GM18499 (cell line): ENCODE results near the gene ALK.

Source experiments
- ATAC-seq: cut with Tn5 transposase; IDR thresholded peaks from one replicate; pipeline ENCODE4 v1.9.1; 2021; ENCODE audit warnings: moderate number of reproducible peaks; ENCODE audit not compliant: insufficient read depth, unreplicated experiment

ALK gene

DNA sequence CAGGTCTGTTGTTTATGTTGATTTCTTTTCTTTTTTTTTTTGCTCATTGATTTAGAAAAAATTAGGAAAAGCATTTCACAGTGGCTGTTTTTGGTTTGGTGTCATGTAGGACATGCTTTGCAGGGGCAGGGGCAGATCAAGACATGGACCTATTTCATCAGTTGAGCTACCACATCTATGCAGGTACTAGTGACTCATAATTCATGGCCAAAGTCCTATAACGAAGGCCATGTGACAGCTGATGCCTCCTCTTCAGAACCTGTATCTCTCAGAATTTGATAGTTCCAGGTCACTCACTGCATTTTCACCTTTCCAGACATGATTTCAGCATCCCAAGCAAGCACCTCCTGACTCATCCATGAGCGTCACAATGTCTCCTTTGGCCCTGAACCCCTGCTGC, 195.8 kb downstream of the ALK start:
- ATAC-seq, result no peak

- no peak for ATAC-seq
These were observed 197.1 kb downstream of the ALK start for GRCh38 chr2:29724282-29724681.

DNA sequence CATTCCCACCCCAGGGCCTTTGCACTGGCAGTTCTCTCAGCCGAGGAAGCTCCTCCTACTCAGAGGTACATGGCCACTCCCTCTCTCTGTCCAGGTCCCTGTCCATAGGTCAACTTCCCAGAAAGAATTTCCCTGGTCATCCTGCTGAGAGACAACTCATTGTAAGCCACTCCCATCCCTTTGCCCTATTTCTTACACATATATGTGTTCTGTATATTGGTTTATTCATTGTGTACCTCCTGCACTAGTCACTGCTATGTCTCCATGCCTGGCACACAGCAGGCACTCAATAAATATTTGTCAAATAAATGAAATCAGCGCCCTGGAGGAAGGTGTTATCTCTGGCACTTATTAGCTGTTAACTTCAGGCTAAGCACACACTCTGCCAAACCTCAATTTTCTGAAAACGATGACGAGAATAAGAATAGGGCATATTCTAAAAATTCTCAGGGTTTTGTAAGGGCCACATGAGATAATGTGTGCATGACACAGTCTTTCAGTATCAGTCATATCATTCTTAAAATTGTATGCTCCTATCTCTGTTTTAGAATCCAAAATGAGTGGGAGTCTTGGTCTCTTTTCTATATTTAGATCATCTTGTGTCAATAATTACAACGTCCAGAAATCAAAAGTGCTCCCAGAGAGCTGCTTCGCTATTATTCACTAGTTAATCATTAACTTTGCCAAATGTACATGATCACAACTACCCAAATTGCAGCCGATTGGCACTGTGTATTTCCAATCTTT, 198.0 kb downstream of the ALK start:
- ATAC-seq, result peak; percentile 70

GRCh38 chr2:29719639-29720038, 201.7 kb downstream of the ALK start:
- ATAC-seq, result no peak

DNA sequence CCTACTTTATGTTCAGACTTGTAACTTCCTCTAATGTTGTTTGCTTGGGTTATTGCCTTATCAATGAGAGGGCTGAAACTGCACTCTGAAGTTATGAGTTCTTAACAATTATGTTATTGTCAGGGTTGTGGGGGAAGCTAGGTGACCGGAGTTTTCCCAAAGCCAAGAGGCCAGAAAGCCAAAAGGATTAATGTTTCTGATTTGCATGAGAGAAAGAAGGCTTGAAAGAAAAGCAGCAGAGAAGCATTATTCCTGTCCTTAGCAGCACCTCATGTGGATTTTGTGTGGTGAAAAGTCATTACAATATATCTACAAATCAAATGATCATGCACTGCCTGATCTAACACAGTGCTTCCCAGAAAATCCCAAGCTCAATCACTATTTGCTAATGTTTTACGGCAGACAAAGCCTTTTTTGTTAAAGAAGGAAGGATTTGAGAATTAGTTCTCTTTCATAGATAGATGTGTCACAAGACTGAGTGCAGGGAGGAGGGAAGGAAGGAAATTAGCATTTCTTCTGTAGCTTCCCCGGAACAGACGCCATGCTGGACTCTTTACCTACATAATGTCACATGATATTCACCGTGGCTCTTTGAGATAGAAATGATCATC, 203.2 kb downstream of the ALK start:
- no peak for ATAC-seq

DNA sequence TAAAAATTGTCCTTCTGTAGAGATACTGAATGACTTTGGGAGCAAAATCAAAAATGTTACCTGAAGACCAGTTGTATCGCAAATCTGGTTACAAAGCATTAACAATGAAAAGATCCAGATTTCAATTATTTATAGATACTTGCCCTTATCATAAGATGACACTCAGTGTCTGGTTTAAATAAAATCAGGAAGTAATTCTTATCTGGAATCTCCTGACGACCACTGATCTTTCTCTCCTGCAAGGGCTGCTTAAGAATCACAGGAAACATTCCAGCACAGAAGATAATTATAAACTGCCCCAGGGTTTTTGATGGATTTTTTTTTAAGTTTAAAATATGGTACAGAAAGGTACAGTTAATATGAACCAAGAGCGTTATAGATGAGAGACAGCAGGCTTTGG, 205.7 kb downstream of the ALK start:
- ATAC-seq, result no peak

DNA sequence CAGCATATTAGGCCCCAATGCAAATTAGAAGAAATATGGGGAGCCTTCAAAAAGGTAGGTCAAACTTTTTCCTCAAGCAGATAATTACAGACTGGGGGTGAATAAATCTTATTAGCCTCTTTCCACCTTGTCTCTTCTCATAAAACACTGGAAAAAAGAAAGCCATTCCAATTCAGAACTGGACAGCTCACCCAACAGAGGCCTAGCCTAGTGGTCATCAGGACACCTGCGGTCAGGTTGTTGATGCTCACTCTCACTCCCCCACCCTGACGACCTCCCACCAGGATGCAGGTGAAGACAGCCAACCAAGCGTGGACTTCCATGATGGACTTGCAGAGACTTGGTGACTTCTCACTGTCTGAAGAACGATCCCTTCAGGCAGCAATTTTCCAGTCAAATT, 207.1 kb downstream of the ALK start:
- no peak for ATAC-seq

DNA sequence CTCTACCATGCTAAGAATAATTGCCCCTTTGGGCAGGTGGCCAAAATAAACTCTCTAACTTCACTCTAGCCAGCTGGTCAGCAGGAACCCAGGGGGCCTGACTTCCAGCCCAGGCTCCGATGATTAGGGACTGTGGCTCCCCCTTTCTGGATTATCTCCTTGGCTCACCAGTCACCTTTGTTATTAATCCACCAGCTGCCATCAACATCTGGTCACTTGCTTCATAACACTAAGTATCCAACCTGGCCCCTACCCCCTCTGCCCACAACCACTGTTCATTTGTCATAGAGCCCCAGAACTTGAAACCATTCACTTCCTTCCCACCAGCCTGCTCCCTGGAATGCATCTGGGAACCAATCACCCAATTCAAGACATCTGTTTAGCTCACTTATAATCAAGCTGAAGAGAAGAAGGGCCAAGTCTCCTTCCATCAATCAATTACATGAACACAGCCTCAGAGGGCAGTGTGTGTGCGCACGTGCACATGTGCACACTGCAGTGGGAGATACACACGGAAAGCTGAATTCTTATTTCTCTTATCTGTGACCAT, 215.1 kb downstream of the ALK start:
- ATAC-seq, result no peak

GRCh38 chr2:29705616-29706015, 215.8 kb downstream of the ALK start:
- ATAC-seq, result no peak

DNA sequence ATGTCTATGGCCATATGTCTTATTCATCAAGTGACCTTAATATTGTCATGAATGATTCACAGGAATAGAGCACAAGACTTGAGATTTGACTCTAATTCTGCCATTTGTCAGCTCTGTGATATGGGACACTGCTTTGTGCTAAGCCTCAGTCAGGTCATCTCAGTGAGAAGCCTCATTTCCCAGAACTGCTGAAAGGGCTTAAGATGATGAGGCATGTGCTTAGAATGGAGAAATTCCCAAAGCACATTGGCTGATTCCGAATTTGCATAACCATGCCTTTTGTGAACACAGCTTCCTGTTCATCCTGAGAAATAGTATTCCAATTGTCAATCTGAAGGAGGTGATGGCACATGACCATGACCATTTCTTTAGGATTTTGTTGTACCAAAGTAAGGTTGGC, 218.1 kb downstream of the ALK start:
- no peak for ATAC-seq

GRCh38 chr2:29702276-29702675, 219.1 kb downstream of the ALK start:
- ATAC-seq, result no peak

- ATAC-seq, result no peak
These were observed 220.8 kb downstream of the ALK start for GRCh38 chr2:29700560-29700959.

- no peak for ATAC-seq
These were observed 222.3 kb downstream of the ALK start for GRCh38 chr2:29699045-29699444.

DNA sequence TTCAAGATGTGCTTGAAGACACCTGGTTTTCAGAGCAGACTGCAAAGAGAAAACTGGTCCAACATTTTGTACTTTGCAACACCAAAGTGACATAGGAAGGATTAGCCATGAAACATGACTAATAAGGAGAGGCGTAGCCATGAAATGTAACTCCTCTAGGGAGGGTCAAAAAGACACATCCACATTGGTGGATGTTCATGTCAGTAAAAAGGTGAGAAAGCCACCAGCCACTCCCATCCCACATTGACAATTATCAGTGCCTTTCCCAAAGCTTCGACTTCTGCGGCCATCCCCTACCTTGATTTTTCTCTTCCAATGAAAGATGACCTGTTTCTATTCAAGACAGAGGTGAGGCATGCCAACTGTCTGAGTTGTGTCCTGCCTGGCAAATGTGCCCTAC, 223.2 kb downstream of the ALK start:
- no peak for ATAC-seq

DNA sequence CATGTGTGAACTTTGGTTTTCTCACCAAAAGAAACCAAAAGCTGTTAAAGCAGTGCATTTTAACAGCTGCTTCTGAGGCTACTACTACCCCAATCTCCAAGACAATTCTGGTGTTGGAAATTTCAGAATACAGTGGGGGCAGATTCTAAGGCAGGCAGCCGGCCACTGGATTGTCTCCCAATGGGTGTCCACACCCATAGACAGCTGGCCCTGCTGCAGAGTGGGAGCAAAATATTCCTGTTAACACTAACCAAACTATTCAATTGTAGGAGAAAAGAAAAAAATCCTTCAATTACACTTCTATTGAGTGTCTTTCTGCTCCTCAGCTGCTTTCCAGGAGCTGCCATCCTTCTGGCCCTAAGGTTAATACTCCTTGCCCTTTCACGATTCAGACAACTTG, 223.7 kb downstream of the ALK start:
- no peak for ATAC-seq

GRCh38 chr2:29697181-29697580, 224.2 kb downstream of the ALK start:
- ATAC-seq, result no peak

GRCh38 chr2:29694741-29695140, 226.6 kb downstream of the ALK start:
- ATAC-seq, result no peak

DNA sequence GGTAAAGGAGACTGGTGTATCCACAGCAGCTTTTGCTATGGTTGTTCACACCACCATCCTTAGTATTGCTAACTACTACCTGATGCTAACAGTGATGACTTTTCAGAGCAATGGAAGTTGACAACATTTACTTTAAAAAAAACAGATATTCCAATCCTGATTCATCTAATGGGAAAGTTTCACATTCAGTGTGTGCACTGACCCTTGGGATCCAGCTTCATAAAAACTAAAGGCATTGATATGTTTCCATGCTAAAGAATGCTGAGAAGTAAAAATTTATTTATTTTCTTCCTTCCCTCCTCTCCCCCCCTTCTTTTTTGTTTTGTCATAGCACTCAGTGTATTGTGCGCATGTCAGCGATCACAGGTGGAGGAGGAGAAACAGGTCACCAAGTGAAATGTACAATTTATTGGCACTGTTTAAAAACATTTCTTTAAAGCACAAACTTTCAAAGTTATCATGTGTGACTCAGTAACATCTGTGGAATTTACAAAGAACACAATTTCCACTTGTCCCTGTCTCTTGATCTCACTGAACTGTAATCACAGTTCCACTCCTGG, 229.9 kb downstream of the ALK start:
- ATAC-seq, result no peak

GRCh38 chr2:29689666-29690065, 231.7 kb downstream of the ALK start:
- ATAC-seq, result no peak

- ATAC-seq, result no peak
These were observed 233.0 kb downstream of the ALK start for GRCh38 chr2:29688429-29688828.

GRCh38 chr2:29687121-29687520, 234.3 kb downstream of the ALK start:
- no peak for ATAC-seq
